Loucy (cell line): ENCODE measurements around the gene PTPRN2.

Experiments
- H2AFZ ChIP-seq: fragments of 200-600 bp; sonication (generic); 2 replicates; pipeline ENCODE4 v1.6.0; 2016; ENCODE audit warnings: antibody characterized with exemption, mild to moderate bottlenecking, low read length, moderate library complexity
- H3F3A ChIP-seq: fragments of 200-600 bp; 2 replicates; pipeline ENCODE4 v1.6.0; 2016; ENCODE audit warnings: antibody characterized with exemption, low read depth, mild to moderate bottlenecking
- H3K27me3 ChIP-seq: fragments of 200-600 bp; sonication (generic); 2 replicates; pipeline ENCODE4 v1.6.1; 2014; ENCODE audit warnings: low read length, mild to moderate bottlenecking; ENCODE audit not compliant: insufficient read depth, poor library complexity, severe bottlenecking
- H3K36me3 ChIP-seq: fragments of 200-600 bp; sonication (generic); 2 replicates; pipeline ENCODE4 v1.6.1; 2016; ENCODE audit warnings: low read length; ENCODE audit not compliant: insufficient read depth
- H3K4me1 ChIP-seq: fragments of 200-600 bp; sonication (generic); 2 replicates; pipeline ENCODE4 v1.5.1; 2014; ENCODE audit warnings: low read length, mild to moderate bottlenecking; ENCODE audit not compliant: insufficient read depth, poor library complexity, severe bottlenecking
- H3K4me2 ChIP-seq: fragments of 200-600 bp; sonication (generic); 2 replicates; pipeline ENCODE4 v1.6.0; 2014; ENCODE audit warnings: antibody characterized with exemption, low read length, low read depth, mild to moderate bottlenecking; ENCODE audit not compliant: poor library complexity, severe bottlenecking
- H3K4me3 ChIP-seq: fragments of 200-600 bp; sonication (generic); 2 replicates; pipeline ENCODE4 v1.5.1; 2014; ENCODE audit warnings: low read length, mild to moderate bottlenecking, mixed read lengths; ENCODE audit not compliant: poor library complexity, severe bottlenecking
- H3K79me2 ChIP-seq: fragments of 200-600 bp; sonication (generic); 2 replicates; pipeline ENCODE4 v1.6.1; 2014; ENCODE audit warnings: low read length; ENCODE audit not compliant: insufficient read depth
- H3K9ac ChIP-seq: fragments of 200-600 bp; sonication (generic); 2 replicates; pipeline ENCODE4 v1.6.0; 2014; ENCODE audit warnings: mild to moderate bottlenecking, low read depth, low read length, moderate library complexity; ENCODE audit not compliant: poor library complexity, severe bottlenecking
- H3K9me2 ChIP-seq: fragments of 200-600 bp; sonication (generic); replicated peaks from 2 replicates; pipeline ENCODE4 v1.6.1; 2016; ENCODE audit warnings: low read depth, low read length, mixed read lengths
- H3K9me3 ChIP-seq: fragments of 200-600 bp; sonication (generic); 2 replicates; pipeline ENCODE4 v1.6.1; 2014; ENCODE audit warnings: mild to moderate bottlenecking, antibody characterized with exemption, low read length, low read depth; ENCODE audit not compliant: insufficient read depth
- H4K20me1 ChIP-seq: fragments of 200-600 bp; sonication (generic); 2 replicates; pipeline ENCODE4 v1.6.0; 2014; ENCODE audit warnings: antibody characterized with exemption, low read length, mild to moderate bottlenecking; ENCODE audit not compliant: insufficient read depth, poor library complexity, severe bottlenecking
- CTCF ChIP-seq: fragments of 200-600 bp; sonication (generic); conservative IDR thresholded peaks from 2 replicates; pipeline ENCODE4 v1.5.1; 2014; ENCODE audit warnings: mild to moderate bottlenecking, antibody characterized with exemption, low read length
- EZH2phosphoT487 ChIP-seq: fragments of 200-600 bp; IDR thresholded peaks from 2 replicates; pipeline ENCODE4 v1.6.1; 2018; ENCODE audit warnings: antibody characterized with exemption, mild to moderate bottlenecking, moderate library complexity, borderline replicate concordance

The PTPRN2 gene

GRCh38 chr7:158431941-158432347, 155.7 kb downstream of the PTPRN2 start:
- Histone ChIP-seq H3K9ac (no peak overlapping the region), H3K79me2 (no peaks in the 10 kb centered on the region), H3K9me3 (peaks cover 13% of the 10 kb centered on the region; the same call in 1 of the 2 replicates), H3K4me3 (no peak overlapping the region), H3F3A (no peaks in the 10 kb centered on the region), H3K4me1 (no peaks in the 10 kb centered on the region), H3K4me2 (no peak overlapping the region), H4K20me1 (no peaks in the 10 kb centered on the region), H3K27me3 (no peaks in the 10 kb centered on the region), H2AFZ (no peak overlapping the region), H3K36me3 (no peaks in the 10 kb centered on the region), H3K9me2 (no peaks in the 10 kb centered on the region)
- no peak for TF ChIP-seq CTCF
- TF ChIP-seq EZH2phosphoT487 = no peak

- H3K4me3 ChIP-seq = no peak overlapping the region
- no peak overlapping the region for H3K9ac ChIP-seq
Measured at GRCh38 chr7:158431055-158431940, 156.3 kb downstream of the PTPRN2 start.

GRCh38 chr7:158430308-158431034, 157.2 kb downstream of the PTPRN2 start:
- Histone ChIP-seq H3K4me2 (no peak overlapping the region), H3K36me3 (no peaks in the 10 kb centered on the region), H3K79me2 (no peaks in the 10 kb centered on the region), H3K27me3 (no peaks in the 10 kb centered on the region), H3F3A (no peaks in the 10 kb centered on the region), H3K4me3 (no peak overlapping the region), H3K9me2 (no peaks in the 10 kb centered on the region), H3K4me1 (no peaks in the 10 kb centered on the region), H2AFZ (no peak overlapping the region), H3K9ac (no peak overlapping the region), H4K20me1 (no peaks in the 10 kb centered on the region), H3K9me3 (peaks cover 13% of the 10 kb centered on the region; the same call in 1 of the 2 replicates)
- TF ChIP-seq EZH2phosphoT487 (no peak), CTCF (no peak)

More at GRCh38 chr7:158431055-158431940, 156.3 kb downstream of the PTPRN2 start:
- Histone ChIP-seq H3K9me3 (peaks cover 13% of the 10 kb centered on the region; the same call in 1 of the 2 replicates), H3K79me2 (no peaks in the 10 kb centered on the region), H4K20me1 (no peaks in the 10 kb centered on the region), H3F3A (no peaks in the 10 kb centered on the region), H3K36me3 (no peaks in the 10 kb centered on the region), H3K9me2 (no peaks in the 10 kb centered on the region), H3K4me1 (no peaks in the 10 kb centered on the region), H2AFZ (no peak overlapping the region), H3K4me2 (no peak overlapping the region), H3K27me3 (no peaks in the 10 kb centered on the region)
- TF ChIP-seq CTCF = no peak
- no peak for TF ChIP-seq EZH2phosphoT487
